ENCODE measurements around the gene TCF4. TPM values are rescaled to one million over a fixed set of nuclear protein-coding genes. Genes with fewer than 3 reads are reported as not detected.

Gene TCF4
- total and polyA plus RNA-seq, 7 donors, result 8.6 to 68.9 (median 36.8) TPM

DNA sequence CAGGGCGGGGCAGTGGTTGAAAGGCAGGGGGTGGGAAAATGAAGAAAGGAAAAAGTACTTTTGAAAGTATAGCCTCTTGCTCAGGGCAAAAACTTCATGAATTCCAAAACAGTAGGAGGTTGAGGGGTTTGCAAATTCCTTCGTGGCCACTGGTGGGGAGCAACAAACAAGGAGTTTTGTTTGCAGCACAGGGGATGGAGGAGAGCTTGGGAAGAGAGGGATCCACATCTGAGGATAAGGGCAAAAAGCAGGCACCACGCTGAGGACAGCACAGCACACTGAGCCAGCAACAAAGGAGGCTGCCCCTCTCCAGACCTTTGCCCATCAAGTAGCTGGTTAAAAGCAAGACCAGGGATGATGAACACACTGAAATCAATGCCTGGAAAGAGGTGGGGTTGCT is 148.9 kb downstream of the TCF4 start:
- peaks cover 32% of the 10 kb centered on the region for H3K4me1 ChIP-seq
- intact Hi-C loops (cut with DNase I), result no loop called here
- TF ChIP-seq, protein P1, sequence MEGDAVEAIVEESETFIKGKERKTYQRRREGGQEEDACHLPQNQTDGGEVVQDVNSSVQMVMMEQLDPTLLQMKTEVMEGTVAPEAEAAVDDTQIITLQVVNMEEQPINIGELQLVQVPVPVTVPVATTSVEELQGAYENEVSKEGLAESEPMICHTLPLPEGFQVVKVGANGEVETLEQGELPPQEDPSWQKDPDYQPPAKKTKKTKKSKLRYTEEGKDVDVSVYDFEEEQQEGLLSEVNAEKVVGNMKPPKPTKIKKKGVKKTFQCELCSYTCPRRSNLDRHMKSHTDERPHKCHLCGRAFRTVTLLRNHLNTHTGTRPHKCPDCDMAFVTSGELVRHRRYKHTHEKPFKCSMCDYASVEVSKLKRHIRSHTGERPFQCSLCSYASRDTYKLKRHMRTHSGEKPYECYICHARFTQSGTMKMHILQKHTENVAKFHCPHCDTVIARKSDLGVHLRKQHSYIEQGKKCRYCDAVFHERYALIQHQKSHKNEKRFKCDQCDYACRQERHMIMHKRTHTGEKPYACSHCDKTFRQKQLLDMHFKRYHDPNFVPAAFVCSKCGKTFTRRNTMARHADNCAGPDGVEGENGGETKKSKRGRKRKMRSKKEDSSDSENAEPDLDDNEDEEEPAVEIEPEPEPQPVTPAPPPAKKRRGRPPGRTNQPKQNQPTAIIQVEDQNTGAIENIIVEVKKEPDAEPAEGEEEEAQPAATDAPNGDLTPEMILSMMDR (IDR thresholded peaks at IDR 0.05), result no peak
- no peak for ATAC-seq
- no peaks in the 10 kb centered on the region for H3K27me3 ChIP-seq (ENCODE audit: insufficient read depth in 3 of 3, low read length in 2 of 3)
- H3K27ac ChIP-seq, result no peak overlapping the region
- H3K9me3 ChIP-seq, result no peaks in the 10 kb centered on the region
- H3K36me3 ChIP-seq (ENCODE audit: insufficient read depth in 1 of 2, low read depth in 1 of 2), result no peaks in the 10 kb centered on the region
- no peak for DNase-seq
- 87 to 92% (median 87%) methylated on average over 3 of the region's 3 CpGs for WGBS, 3 donors
- H3K4me3 ChIP-seq, result no peak overlapping the region

DNA sequence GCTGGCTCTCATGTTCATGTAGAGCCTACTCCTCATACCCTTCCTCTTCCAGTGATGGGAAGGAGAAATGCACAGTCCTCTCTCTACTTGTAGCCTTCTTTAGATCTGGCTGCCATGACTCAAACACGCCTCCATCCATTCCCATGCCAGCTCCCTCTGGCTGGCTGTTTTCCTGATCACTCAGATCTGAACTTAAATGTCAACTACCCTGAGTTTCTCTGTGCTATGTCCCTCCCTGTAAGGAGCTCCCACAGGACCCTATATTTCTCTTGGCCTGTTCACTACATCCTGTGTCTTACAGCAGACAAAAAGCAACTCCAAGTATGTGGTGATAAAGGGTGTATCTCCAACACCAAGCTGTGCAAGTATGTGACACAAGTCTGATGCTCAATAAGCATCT is 152.4 kb downstream of the TCF4 start:
- ATAC-seq, result peak in 2 of 4 donors; percentile 25 to 53
- 14 to 67% (median 34%) methylated on average over 1 of the region's 1 CpG for WGBS, 3 donors
- no peaks in the 10 kb centered on the region for H3K27me3 ChIP-seq (ENCODE audit: insufficient read depth in 3 of 3, low read length in 2 of 3)
- intact Hi-C loops (cut with DNase I), result no loop called here
- DNase-seq, result no peak
- H3K4me3 ChIP-seq, result no peak overlapping the region
- H3K36me3 ChIP-seq (ENCODE audit: insufficient read depth in 1 of 2, low read depth in 1 of 2), result no peaks in the 10 kb centered on the region
- TF ChIP-seq, protein P1 (IDR thresholded peaks at IDR 0.05), result no peak
- no peaks in the 10 kb centered on the region for H3K9me3 ChIP-seq
- no peak overlapping the region for H3K27ac ChIP-seq
- H3K4me1 ChIP-seq, result peaks cover 31% of the 10 kb centered on the region

DNA sequence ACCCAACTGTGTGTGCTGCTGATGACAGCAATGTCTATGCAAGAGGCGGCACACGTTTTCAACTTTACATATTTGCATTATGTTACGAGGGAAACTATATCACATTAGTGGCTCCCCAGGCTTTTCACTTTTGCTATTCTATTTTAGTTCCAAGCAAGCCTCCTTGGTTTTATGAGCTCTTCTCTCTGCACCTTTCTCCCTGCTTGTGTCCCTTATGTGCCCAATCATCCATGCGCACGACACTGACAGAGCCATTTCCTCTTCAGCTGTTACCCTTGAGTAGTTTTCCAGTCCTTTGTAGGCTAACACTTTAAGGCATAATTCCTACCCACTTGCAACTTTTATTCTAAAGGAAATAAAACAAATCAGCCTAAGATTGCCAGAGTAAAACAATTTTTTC is 154.3 kb downstream of the TCF4 start:
- DNase-seq (no peak), ATAC-seq (peak; percentile 42 to 65 (median 54))
- no peak overlapping the region for H3K4me3 ChIP-seq
- TF ChIP-seq, protein P1 (IDR thresholded peaks at IDR 0.05), result no peak
- H3K4me1 ChIP-seq, result peaks cover 37% of the 10 kb centered on the region
- H3K36me3 ChIP-seq (ENCODE audit: insufficient read depth in 1 of 2, low read depth in 1 of 2), result no peaks in the 10 kb centered on the region
- no peaks in the 10 kb centered on the region for H3K27me3 ChIP-seq (ENCODE audit: insufficient read depth in 3 of 3, low read length in 2 of 3)
- intact Hi-C loops (cut with DNase I), result no loop called here
- no peaks in the 10 kb centered on the region for H3K9me3 ChIP-seq
- peak overlapping the region; percentile 68 for H3K27ac ChIP-seq
- WGBS, 3 donors, result 50 to 67% (median 60%) methylated on average over 5 of the region's 5 CpGs

DNA sequence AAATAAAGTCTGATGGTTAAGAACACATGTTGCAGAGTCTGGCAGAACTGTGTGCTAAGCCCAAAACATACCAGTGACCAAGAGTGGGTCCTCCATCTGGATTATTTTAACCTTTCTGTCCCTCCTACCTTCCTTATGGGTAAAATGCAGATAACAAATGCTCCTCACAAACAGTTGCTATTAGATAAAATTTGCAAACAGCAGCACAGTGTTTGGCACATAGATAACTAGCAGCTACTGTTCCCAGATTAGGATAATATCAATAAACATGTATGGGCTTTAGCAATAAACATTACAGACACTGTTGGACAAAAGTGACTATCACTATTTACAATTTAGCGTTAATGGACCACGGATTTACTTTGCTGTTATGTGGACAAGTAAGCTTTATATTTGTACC is 154.9 kb downstream of the TCF4 start:
- intact Hi-C loops (cut with DNase I), result no loop called here
- DNase-seq, result no peak
- no peak overlapping the region for H3K4me3 ChIP-seq
- H3K9me3 ChIP-seq, result no peaks in the 10 kb centered on the region
- TF ChIP-seq, protein P1 (IDR thresholded peaks at IDR 0.05), result no peak
- no peaks in the 10 kb centered on the region for H3K36me3 ChIP-seq (ENCODE audit: insufficient read depth in 1 of 2, low read depth in 1 of 2)
- WGBS, 3 donors, result 83 to 84% (median 83%) methylated on average over 2 of the region's 2 CpGs
- H3K27me3 ChIP-seq (ENCODE audit: insufficient read depth in 3 of 3, low read length in 2 of 3), result no peaks in the 10 kb centered on the region
- H3K4me1 ChIP-seq, result peaks cover 37% of the 10 kb centered on the region
- peak overlapping the region; percentile 68 for H3K27ac ChIP-seq
- ATAC-seq, result no peak

DNA sequence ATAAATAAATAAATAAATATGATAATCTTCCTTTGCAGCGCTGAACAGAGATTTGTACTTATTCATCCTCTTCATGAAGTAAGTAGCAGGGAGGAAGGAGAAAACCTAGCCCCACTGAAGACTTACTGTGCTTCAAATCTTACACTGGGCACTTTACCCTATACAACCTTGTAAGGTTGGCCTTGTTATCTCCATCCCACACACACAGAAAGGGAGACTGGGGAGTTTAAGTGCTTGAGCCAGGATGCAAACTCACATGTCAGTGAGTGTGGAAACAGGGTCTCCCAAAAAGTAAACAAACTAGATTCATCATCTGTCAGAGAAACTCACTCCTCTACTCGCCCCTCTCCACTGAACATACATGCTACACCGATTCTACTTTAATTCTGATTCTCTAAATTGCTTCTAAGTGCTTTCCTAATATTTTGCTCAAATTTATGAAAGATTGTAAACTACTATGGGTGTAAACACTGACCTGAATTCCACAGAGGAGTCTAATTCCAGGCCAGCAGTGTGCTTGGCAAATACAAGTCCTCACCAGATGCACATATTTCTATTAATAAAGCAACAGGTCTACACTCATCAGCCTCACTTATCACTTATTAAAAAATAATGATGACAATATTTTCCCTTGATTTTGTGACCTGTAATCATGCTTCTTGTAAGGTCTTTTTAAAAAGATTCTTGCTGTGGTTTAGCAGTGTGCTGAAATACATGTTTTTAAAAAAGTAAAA is 155.5 kb downstream of the TCF4 start:
- peak overlapping the region; percentile 68 for H3K27ac ChIP-seq
- intact Hi-C loops (cut with DNase I), result no loop called here
- DNase-seq (no peak), ATAC-seq (peak in 3 of 4 donors; percentile 67 to 78 (median 69))
- no peak overlapping the region for H3K4me3 ChIP-seq
- WGBS, 3 donors, result 80 to 88% (median 87%) methylated on average over 3 of the region's 3 CpGs
- H3K36me3 ChIP-seq (ENCODE audit: insufficient read depth in 1 of 2, low read depth in 1 of 2), result no peaks in the 10 kb centered on the region
- H3K27me3 ChIP-seq (ENCODE audit: insufficient read depth in 3 of 3, low read length in 2 of 3), result no peaks in the 10 kb centered on the region
- TF ChIP-seq, protein P1 (IDR thresholded peaks at IDR 0.05), result no peak
- H3K9me3 ChIP-seq, result no peaks in the 10 kb centered on the region
- H3K4me1 ChIP-seq, result peaks cover 37% of the 10 kb centered on the region

Data from psoas muscle (tissue), 8 donors.